ENCODE data around the gene LSM6. TPM values are rescaled to one million over a fixed set of nuclear protein-coding genes. Genes with fewer than 3 reads are reported as not detected.

The LSM6 gene
- total RNA-seq, 1 donor from 2014 or later, result 18.7 TPM

GRCh38 chr4:146232131-146232722, 56.7 kb downstream of the LSM6 start:
- Histone ChIP-seq H3K36me3 (ENCODE audit: insufficient read depth, low read length) (no peaks in the 10 kb centered on the region), H3K9ac (ENCODE audit: low read length) (no peak overlapping the region), H3K4me2 (ENCODE audit: low read length) (no peak overlapping the region), H2AFZ (ENCODE audit: low read depth, low read length) (no peak overlapping the region), H3K27ac (ENCODE audit: low read depth, low read length) (no peak overlapping the region), H3K79me2 (ENCODE audit: insufficient read depth, low read length) (no peaks in the 10 kb centered on the region), H3K4me1 (ENCODE audit: insufficient read depth, low read length) (no peaks in the 10 kb centered on the region), H4K20me1 (ENCODE audit: insufficient read depth, low read length) (no peaks in the 10 kb centered on the region), H3K4me3 (ENCODE audit: insufficient read depth, low read depth, low read length) (no peak overlapping the region), H3K9me3 (ENCODE audit: insufficient read depth, low read depth, low read length) (no peaks in the 10 kb centered on the region), H3K27me3 (ENCODE audit: insufficient read depth, low read length) (no peaks in the 10 kb centered on the region)
- TF ChIP-seq CTCF (IDR thresholded peaks at IDR 0.05; ENCODE audit: insufficient read depth, low read depth, low read length), result no peak
- no peak for TF ChIP-seq EZH2 (IDR thresholded peaks at IDR 0.05; ENCODE audit: insufficient read depth, low read length)
- no peaks in the 10 kb centered on the region for H3K9me3 Mint-ChIP-seq (ENCODE audit: unreplicated experiment)
- peaks cover 12% of the 10 kb centered on the region for H3K27me3 Mint-ChIP-seq (ENCODE audit: low read depth, unreplicated experiment)
- H3K27ac Mint-ChIP-seq (ENCODE audit: unreplicated experiment), result no peak overlapping the region
- no peak for DNase-seq (ENCODE audit: low read depth)
- H3K4me1 Mint-ChIP-seq (ENCODE audit: low read depth, unreplicated experiment), result no peaks in the 10 kb centered on the region
- H3K36me3 Mint-ChIP-seq (ENCODE audit: low read depth, unreplicated experiment), result no peaks in the 10 kb centered on the region
- no peak for FAIRE-seq
- no peak overlapping the region for H3K4me3 Mint-ChIP-seq (ENCODE audit: unreplicated experiment)

- Histone ChIP-seq H3K79me2 (ENCODE audit: insufficient read depth, low read length) (no peaks in the 10 kb centered on the region), H3K27me3 (ENCODE audit: insufficient read depth, low read length) (no peaks in the 10 kb centered on the region), H3K4me3 (ENCODE audit: insufficient read depth, low read depth, low read length) (no peak overlapping the region), H3K9me3 (ENCODE audit: insufficient read depth, low read depth, low read length) (no peaks in the 10 kb centered on the region), H3K27ac (ENCODE audit: low read depth, low read length) (no peak overlapping the region), H3K4me2 (ENCODE audit: low read length) (no peak overlapping the region), H3K9ac (ENCODE audit: low read length) (no peak overlapping the region), H3K36me3 (ENCODE audit: insufficient read depth, low read length) (no peaks in the 10 kb centered on the region), H4K20me1 (ENCODE audit: insufficient read depth, low read length) (no peaks in the 10 kb centered on the region), H2AFZ (ENCODE audit: low read depth, low read length) (peak overlapping the region; percentile 17), H3K4me1 (ENCODE audit: insufficient read depth, low read length) (no peaks in the 10 kb centered on the region)
- DNase-seq (ENCODE audit: low read depth) (no peak), FAIRE-seq (no peak)
- no peak overlapping the region for H3K27ac Mint-ChIP-seq (ENCODE audit: unreplicated experiment)
- no peak for TF ChIP-seq EZH2 (IDR thresholded peaks at IDR 0.05; ENCODE audit: insufficient read depth, low read length)
- no peak for TF ChIP-seq CTCF (IDR thresholded peaks at IDR 0.05; ENCODE audit: insufficient read depth, low read depth, low read length)
- no peaks in the 10 kb centered on the region for H3K9me3 Mint-ChIP-seq (ENCODE audit: unreplicated experiment)
- no peaks in the 10 kb centered on the region for H3K4me1 Mint-ChIP-seq (ENCODE audit: low read depth, unreplicated experiment)
- H3K27me3 Mint-ChIP-seq (ENCODE audit: low read depth, unreplicated experiment), result peaks cover 8% of the 10 kb centered on the region
- no peak overlapping the region for H3K4me3 Mint-ChIP-seq (ENCODE audit: unreplicated experiment)
- no peaks in the 10 kb centered on the region for H3K36me3 Mint-ChIP-seq (ENCODE audit: low read depth, unreplicated experiment)
Measured at GRCh38 chr4:146235654-146236177, 60.2 kb downstream of the LSM6 start.

GRCh38 chr4:146236216-146236615, 60.7 kb downstream of the LSM6 start:
- no peaks in the 10 kb centered on the region for H3K27me3 ChIP-seq (ENCODE audit: insufficient read depth, low read length)
- no peak overlapping the region for H3K27ac ChIP-seq (ENCODE audit: low read depth, low read length)
- H3K9ac ChIP-seq (ENCODE audit: low read length), result no peak overlapping the region
- H2AFZ ChIP-seq (ENCODE audit: low read depth, low read length), result no peak overlapping the region
- H3K79me2 ChIP-seq (ENCODE audit: insufficient read depth, low read length), result no peaks in the 10 kb centered on the region
- Mint-ChIP-seq H3K4me3 (ENCODE audit: unreplicated experiment) (no peak overlapping the region), H3K9me3 (ENCODE audit: unreplicated experiment) (no peaks in the 10 kb centered on the region), H3K27me3 (ENCODE audit: low read depth, unreplicated experiment) (peaks cover 5% of the 10 kb centered on the region), H3K27ac (ENCODE audit: unreplicated experiment) (no peak overlapping the region), H3K36me3 (ENCODE audit: low read depth, unreplicated experiment) (no peaks in the 10 kb centered on the region), H3K4me1 (ENCODE audit: low read depth, unreplicated experiment) (peaks cover 3% of the 10 kb centered on the region)
- TF ChIP-seq EZH2 (IDR thresholded peaks at IDR 0.05; ENCODE audit: insufficient read depth, low read length) (no peak), CTCF (IDR thresholded peaks at IDR 0.05; ENCODE audit: insufficient read depth, low read depth, low read length) (no peak)
- DNase-seq (ENCODE audit: low read depth), result no peak
- H3K4me2 ChIP-seq (ENCODE audit: low read length), result no peak overlapping the region
- FAIRE-seq, result no peak
- H3K4me3 ChIP-seq (ENCODE audit: insufficient read depth, low read depth, low read length), result no peak overlapping the region
- no peaks in the 10 kb centered on the region for H3K36me3 ChIP-seq (ENCODE audit: insufficient read depth, low read length)
- no peaks in the 10 kb centered on the region for H3K9me3 ChIP-seq (ENCODE audit: insufficient read depth, low read depth, low read length)
- H3K4me1 ChIP-seq (ENCODE audit: insufficient read depth, low read length), result peaks cover 5% of the 10 kb centered on the region
- H4K20me1 ChIP-seq (ENCODE audit: insufficient read depth, low read length), result no peaks in the 10 kb centered on the region
